AG10803 (cell line): ENCODE measurements around the gene SDHB.

Source experiments
- DNase-seq: peaks from one replicate; pipeline ENCODE4 v3.0.0; 2010; ENCODE audit warnings: low read depth
- H3K4me3 ChIP-seq: 2 replicates; pipeline ENCODE4 v1.5.1; 2011; ENCODE audit warnings: mild to moderate bottlenecking, low read length, control low read depth
- CTCF ChIP-seq: conservative IDR thresholded peaks from 2 replicates; pipeline ENCODE4 v1.5.1; 2011; ENCODE audit warnings: mild to moderate bottlenecking, low read length, control low read depth, inconsistent platforms

SDHB gene

GRCh38 chr1:17097147-17097546 lies 43.3 kb upstream of the SDHB start:
- H3K4me3 ChIP-seq = no peak overlapping the region
- DNase-seq = no peak
- no peak for TF ChIP-seq CTCF

GRCh38 chr1:17096584-17096983 lies 42.8 kb upstream of the SDHB start:
- H3K4me3 ChIP-seq = no peak overlapping the region
- no peak for DNase-seq
- no peak for TF ChIP-seq CTCF

GRCh38 chr1:17095141-17095540 lies 41.3 kb upstream of the SDHB start:
- DNase-seq = no peak
- H3K4me3 ChIP-seq = no peak overlapping the region
- TF ChIP-seq CTCF = no peak

- no peak for TF ChIP-seq CTCF
- no peak overlapping the region for H3K4me3 ChIP-seq
- DNase-seq = no peak
Measured at GRCh38 chr1:17094664-17095063, 40.8 kb upstream of the SDHB start.

- DNase-seq = no peak
- no peak overlapping the region for H3K4me3 ChIP-seq
- TF ChIP-seq CTCF = no peak
Measured at GRCh38 chr1:17093822-17094393, 40.1 kb upstream of the SDHB start.

GRCh38 chr1:17091252-17091651 lies 37.4 kb upstream of the SDHB start:
- DNase-seq = no peak
- no peak for TF ChIP-seq CTCF
- H3K4me3 ChIP-seq = no peak overlapping the region

DNA sequence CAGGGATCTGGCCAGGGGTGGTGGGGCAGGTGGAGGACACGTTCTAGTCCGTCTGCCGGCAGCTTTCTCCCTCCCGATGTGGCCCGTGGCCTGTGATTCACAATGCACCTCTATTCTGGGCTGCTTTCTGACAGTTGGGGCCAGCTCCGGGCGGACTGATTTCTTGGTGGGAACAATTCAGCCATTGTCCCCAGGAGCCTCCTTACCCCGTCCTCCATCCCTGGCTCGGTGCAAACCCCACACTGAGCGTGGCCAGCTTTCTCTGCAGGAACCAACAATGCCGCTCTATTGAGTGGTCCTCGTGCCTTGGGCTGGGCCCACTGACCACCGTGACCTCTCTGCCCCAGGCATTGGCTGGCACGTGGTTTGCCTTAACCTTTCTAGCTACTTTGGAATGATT lies 35.7 kb upstream of the SDHB start:
- no peak for DNase-seq
- TF ChIP-seq CTCF = no peak
- H3K4me3 ChIP-seq = no peak overlapping the region
